ENCODE measurements around the gene LRRC8B.

DNA sequence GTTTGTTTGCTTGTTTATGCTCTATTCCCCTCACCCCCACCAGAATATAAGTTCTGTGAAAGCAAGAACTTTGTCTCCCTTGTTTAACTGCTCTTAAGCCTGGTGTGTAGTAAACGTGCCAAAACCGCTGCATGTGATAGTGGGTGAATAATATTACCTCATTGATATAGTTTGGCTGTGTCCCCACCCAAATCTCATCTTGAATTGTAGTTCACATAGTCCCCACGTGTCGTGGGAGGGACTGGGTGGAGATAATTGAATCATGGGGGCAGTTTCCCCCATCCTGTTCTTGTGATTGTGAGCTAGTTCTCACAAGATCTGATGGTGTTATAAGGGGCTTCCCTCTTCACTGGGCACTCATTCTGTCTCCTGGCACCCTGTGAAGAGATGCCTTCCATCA is 7.6 kb downstream of the LRRC8B start:
- no peak for TF ChIP-seq POLR2A (IDR thresholded peaks at IDR 0.05; ENCODE audit: low read depth)
- TF ChIP-seq CTCF (IDR thresholded peaks at IDR 0.05): no peak
- TF ChIP-seq POLR2AphosphoS5 (IDR thresholded peaks at IDR 0.05): no peak
- no peak for TF ChIP-seq EP300 (IDR thresholded peaks at IDR 0.05)
